HEK293 (cell line): ENCODE data around the gene CRIM1.
A peak's percentile ranks its signal among the peaks of the same experiment; 100 is the strongest.

ENCODE experiments used
- BCL11B ChIP-seq: fragments of 450-650 bp; formaldehyde crosslinking; IDR thresholded peaks from 2 replicates; pipeline ENCODE4 v1.5.1; 2016; ENCODE audit warnings: low read depth, missing biosample characterization, missing genetic modification characterization
- GLI2 ChIP-seq: fragments of 450-650 bp; formaldehyde crosslinking; IDR thresholded peaks from 2 replicates; pipeline ENCODE4; 2017; ENCODE audit warnings: missing biosample characterization, missing genetic modification characterization, low read depth, borderline replicate concordance
- HOXC10 ChIP-seq: sonication (generic); formaldehyde crosslinking; IDR thresholded peaks from 2 replicates; pipeline ENCODE4 v1.8.1; 2023; ENCODE audit warnings: mild to moderate bottlenecking, missing genetic modification reagents
- IKZF3 ChIP-seq: fragments of 450-650 bp; IDR thresholded peaks from 2 replicates; pipeline ENCODE4 v1.5.0; 2018; ENCODE audit warnings: missing biosample characterization, mild to moderate bottlenecking, missing genetic modification characterization, moderate library complexity
- SP2 ChIP-seq: fragments of 450-650 bp; formaldehyde crosslinking; IDR thresholded peaks from 2 replicates; pipeline ENCODE4 v1.5.1; 2016; ENCODE audit warnings: missing biosample characterization, missing genetic modification characterization
- TRIM28 ChIP-seq: IDR thresholded peaks from 2 replicates; pipeline ENCODE4 v1.6.1; 2011; ENCODE audit warnings: low read length, control low read depth, borderline replicate concordance
- ZFP69B ChIP-seq: fragments of 450-650 bp; formaldehyde crosslinking; IDR thresholded peaks from 2 replicates; pipeline ENCODE4 v1.5.1; 2016; ENCODE audit warnings: missing biosample characterization, missing genetic modification characterization
- ZNF132 ChIP-seq: fragments of 450-650 bp; formaldehyde crosslinking; IDR thresholded peaks from 2 replicates; pipeline ENCODE4 v1.5.1; 2017; ENCODE audit warnings: missing biosample characterization, missing genetic modification characterization, borderline replicate concordance
- ZNF24 ChIP-seq: fragments of 450-650 bp; formaldehyde crosslinking; IDR thresholded peaks from 2 replicates; pipeline ENCODE4 v1.5.1; 2016; ENCODE audit warnings: missing biosample characterization, missing genetic modification characterization
- ZNF311 ChIP-seq: fragments of 450-650 bp; formaldehyde crosslinking; IDR thresholded peaks from 2 replicates; pipeline ENCODE4 v1.5.1; 2017; ENCODE audit warnings: missing biosample characterization, missing genetic modification characterization, borderline replicate concordance
- ZNF366 ChIP-seq: fragments of 450-650 bp; formaldehyde crosslinking; conservative IDR thresholded peaks from 2 replicates; pipeline ENCODE4 v1.5.1; 2016; ENCODE audit warnings: missing biosample characterization, missing genetic modification characterization
- ZNF426 ChIP-seq: fragments of 450-650 bp; formaldehyde crosslinking; IDR thresholded peaks from 2 replicates; pipeline ENCODE4 v1.5.1; 2017; ENCODE audit warnings: missing biosample characterization, missing genetic modification characterization, mild to moderate bottlenecking, inconsistent platforms, moderate library complexity
- ZNF785 ChIP-seq: fragments of 450-650 bp; formaldehyde crosslinking; IDR thresholded peaks from 2 replicates; pipeline ENCODE4 v1.5.1; 2016; ENCODE audit warnings: missing biosample characterization, missing genetic modification characterization
- ZSCAN16 ChIP-seq: fragments of 450-650 bp; formaldehyde crosslinking; IDR thresholded peaks from 2 replicates; pipeline ENCODE4 v1.5.1; 2016; ENCODE audit warnings: missing biosample characterization, missing genetic modification characterization
- TF ChIP-seq, protein P1 (sequence below): fragments of 450-650 bp; formaldehyde crosslinking; IDR thresholded peaks from 2 replicates; pipeline ENCODE4 v1.5.1; 2016; ENCODE audit warnings: missing biosample characterization, missing genetic modification characterization, borderline replicate concordance
- TF ChIP-seq, protein P2 (sequence below): fragments of 450-650 bp; formaldehyde crosslinking; IDR thresholded peaks from 2 replicates; pipeline ENCODE4 v1.5.1; 2017; ENCODE audit warnings: missing biosample characterization, missing genetic modification characterization
- TF ChIP-seq, protein P3 (sequence below): fragments of 450-650 bp; formaldehyde crosslinking; IDR thresholded peaks from 2 replicates; pipeline ENCODE4 v1.5.1; 2016; ENCODE audit warnings: missing biosample characterization, missing genetic modification characterization
- TF ChIP-seq, protein P4 (sequence below): fragments of 450-650 bp; formaldehyde crosslinking; IDR thresholded peaks from 2 replicates; pipeline ENCODE4 v1.5.1; 2016; ENCODE audit warnings: missing biosample characterization, missing genetic modification characterization
- TF ChIP-seq, protein P5 (sequence below): fragments of 450-650 bp; formaldehyde crosslinking; IDR thresholded peaks from 2 replicates; pipeline ENCODE4 v1.5.1; 2016; ENCODE audit warnings: missing biosample characterization, missing genetic modification characterization
- TF ChIP-seq, protein P6 (sequence below): fragments of 450-650 bp; formaldehyde crosslinking; IDR thresholded peaks from 2 replicates; pipeline ENCODE4 v1.5.1; 2016; ENCODE audit warnings: missing biosample characterization, missing genetic modification characterization
- TF ChIP-seq, protein P7 (sequence below): fragments of 450-650 bp; formaldehyde crosslinking; IDR thresholded peaks from 2 replicates; pipeline ENCODE4 v1.5.1; 2016; ENCODE audit warnings: missing biosample characterization, missing genetic modification characterization

CRIM1 gene

DNA sequence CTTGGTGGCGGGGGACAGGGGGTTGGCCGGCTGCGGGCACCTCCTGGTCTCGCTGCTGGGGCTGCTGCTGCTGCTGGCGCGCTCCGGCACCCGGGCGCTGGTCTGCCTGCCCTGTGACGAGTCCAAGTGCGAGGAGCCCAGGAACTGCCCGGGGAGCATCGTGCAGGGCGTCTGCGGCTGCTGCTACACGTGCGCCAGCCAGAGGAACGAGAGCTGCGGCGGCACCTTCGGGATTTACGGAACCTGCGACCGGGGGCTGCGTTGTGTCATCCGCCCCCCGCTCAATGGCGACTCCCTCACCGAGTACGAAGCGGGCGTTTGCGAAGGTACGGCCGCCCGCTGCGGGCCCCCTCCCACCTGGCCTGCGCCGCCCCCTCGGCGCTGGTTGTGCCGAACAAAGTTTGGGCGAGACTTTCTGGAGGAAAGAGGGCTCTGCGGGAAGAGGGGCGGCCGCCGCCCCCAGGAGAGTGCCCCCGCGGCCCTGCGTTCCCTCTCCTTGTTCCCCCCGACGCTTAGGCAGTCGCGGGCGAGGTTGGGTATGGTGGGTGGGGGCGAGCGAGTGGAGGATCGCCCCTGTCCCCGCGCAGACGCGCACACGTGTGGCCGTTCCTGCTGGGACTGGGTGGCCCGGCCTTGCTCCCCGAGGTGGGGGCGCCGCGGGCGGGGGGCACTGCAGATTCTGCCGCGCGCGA, 866 bp downstream of the CRIM1 start (continued):
- TF ChIP-seq, protein P1, sequence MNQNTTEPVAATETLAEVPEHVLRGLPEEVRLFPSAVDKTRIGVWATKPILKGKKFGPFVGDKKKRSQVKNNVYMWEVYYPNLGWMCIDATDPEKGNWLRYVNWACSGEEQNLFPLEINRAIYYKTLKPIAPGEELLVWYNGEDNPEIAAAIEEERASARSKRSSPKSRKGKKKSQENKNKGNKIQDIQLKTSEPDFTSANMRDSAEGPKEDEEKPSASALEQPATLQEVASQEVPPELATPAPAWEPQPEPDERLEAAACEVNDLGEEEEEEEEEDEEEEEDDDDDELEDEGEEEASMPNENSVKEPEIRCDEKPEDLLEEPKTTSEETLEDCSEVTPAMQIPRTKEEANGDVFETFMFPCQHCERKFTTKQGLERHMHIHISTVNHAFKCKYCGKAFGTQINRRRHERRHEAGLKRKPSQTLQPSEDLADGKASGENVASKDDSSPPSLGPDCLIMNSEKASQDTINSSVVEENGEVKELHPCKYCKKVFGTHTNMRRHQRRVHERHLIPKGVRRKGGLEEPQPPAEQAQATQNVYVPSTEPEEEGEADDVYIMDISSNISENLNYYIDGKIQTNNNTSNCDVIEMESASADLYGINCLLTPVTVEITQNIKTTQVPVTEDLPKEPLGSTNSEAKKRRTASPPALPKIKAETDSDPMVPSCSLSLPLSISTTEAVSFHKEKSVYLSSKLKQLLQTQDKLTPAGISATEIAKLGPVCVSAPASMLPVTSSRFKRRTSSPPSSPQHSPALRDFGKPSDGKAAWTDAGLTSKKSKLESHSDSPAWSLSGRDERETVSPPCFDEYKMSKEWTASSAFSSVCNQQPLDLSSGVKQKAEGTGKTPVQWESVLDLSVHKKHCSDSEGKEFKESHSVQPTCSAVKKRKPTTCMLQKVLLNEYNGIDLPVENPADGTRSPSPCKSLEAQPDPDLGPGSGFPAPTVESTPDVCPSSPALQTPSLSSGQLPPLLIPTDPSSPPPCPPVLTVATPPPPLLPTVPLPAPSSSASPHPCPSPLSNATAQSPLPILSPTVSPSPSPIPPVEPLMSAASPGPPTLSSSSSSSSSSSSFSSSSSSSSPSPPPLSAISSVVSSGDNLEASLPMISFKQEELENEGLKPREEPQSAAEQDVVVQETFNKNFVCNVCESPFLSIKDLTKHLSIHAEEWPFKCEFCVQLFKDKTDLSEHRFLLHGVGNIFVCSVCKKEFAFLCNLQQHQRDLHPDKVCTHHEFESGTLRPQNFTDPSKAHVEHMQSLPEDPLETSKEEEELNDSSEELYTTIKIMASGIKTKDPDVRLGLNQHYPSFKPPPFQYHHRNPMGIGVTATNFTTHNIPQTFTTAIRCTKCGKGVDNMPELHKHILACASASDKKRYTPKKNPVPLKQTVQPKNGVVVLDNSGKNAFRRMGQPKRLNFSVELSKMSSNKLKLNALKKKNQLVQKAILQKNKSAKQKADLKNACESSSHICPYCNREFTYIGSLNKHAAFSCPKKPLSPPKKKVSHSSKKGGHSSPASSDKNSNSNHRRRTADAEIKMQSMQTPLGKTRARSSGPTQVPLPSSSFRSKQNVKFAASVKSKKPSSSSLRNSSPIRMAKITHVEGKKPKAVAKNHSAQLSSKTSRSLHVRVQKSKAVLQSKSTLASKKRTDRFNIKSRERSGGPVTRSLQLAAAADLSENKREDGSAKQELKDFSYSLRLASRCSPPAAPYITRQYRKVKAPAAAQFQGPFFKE (tag by site-specific recombination) = no peak
- TF ChIP-seq HOXC10 (CRISPR knock-in tag) = no peak
- no peak for TF ChIP-seq TRIM28
- no peak for TF ChIP-seq ZNF132 (tag by site-specific recombination)
- no peak for TF ChIP-seq ZNF785 (tag by site-specific recombination)
- TF ChIP-seq ZSCAN16 (tag by site-specific recombination) = no peak
- TF ChIP-seq IKZF3 = no peak
- no peak for TF ChIP-seq GLI2 (tag by site-specific recombination)
- no peak for TF ChIP-seq ZNF366 (tag by site-specific recombination)
- TF ChIP-seq, protein P2, sequence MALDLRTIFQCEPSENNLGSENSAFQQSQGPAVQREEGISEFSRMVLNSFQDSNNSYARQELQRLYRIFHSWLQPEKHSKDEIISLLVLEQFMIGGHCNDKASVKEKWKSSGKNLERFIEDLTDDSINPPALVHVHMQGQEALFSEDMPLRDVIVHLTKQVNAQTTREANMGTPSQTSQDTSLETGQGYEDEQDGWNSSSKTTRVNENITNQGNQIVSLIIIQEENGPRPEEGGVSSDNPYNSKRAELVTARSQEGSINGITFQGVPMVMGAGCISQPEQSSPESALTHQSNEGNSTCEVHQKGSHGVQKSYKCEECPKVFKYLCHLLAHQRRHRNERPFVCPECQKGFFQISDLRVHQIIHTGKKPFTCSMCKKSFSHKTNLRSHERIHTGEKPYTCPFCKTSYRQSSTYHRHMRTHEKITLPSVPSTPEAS (tag by site-specific recombination) = no peak
- TF ChIP-seq, protein P3, sequence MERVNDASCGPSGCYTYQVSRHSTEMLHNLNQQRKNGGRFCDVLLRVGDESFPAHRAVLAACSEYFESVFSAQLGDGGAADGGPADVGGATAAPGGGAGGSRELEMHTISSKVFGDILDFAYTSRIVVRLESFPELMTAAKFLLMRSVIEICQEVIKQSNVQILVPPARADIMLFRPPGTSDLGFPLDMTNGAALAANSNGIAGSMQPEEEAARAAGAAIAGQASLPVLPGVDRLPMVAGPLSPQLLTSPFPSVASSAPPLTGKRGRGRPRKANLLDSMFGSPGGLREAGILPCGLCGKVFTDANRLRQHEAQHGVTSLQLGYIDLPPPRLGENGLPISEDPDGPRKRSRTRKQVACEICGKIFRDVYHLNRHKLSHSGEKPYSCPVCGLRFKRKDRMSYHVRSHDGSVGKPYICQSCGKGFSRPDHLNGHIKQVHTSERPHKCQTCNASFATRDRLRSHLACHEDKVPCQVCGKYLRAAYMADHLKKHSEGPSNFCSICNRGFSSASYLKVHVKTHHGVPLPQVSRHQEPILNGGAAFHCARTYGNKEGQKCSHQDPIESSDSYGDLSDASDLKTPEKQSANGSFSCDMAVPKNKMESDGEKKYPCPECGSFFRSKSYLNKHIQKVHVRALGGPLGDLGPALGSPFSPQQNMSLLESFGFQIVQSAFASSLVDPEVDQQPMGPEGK (tag by site-specific recombination) = peak; percentile 86
- no peak for TF ChIP-seq ZFP69B (tag by site-specific recombination)
- no peak for TF ChIP-seq ZNF311 (tag by site-specific recombination)
- TF ChIP-seq, protein P4, sequence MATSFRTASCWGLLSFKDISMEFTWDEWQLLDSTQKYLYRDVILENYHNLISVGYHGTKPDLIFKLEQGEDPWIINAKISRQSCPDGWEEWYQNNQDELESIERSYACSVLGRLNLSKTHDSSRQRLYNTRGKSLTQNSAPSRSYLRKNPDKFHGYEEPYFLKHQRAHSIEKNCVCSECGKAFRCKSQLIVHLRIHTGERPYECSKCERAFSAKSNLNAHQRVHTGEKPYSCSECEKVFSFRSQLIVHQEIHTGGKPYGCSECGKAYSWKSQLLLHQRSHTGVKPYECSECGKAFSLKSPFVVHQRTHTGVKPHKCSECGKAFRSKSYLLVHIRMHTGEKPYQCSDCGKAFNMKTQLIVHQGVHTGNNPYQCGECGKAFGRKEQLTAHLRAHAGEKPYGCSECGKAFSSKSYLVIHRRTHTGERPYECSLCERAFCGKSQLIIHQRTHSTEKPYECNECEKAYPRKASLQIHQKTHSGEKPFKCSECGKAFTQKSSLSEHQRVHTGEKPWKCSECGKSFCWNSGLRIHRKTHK (tag by site-specific recombination) = no peak
- TF ChIP-seq, protein P5, sequence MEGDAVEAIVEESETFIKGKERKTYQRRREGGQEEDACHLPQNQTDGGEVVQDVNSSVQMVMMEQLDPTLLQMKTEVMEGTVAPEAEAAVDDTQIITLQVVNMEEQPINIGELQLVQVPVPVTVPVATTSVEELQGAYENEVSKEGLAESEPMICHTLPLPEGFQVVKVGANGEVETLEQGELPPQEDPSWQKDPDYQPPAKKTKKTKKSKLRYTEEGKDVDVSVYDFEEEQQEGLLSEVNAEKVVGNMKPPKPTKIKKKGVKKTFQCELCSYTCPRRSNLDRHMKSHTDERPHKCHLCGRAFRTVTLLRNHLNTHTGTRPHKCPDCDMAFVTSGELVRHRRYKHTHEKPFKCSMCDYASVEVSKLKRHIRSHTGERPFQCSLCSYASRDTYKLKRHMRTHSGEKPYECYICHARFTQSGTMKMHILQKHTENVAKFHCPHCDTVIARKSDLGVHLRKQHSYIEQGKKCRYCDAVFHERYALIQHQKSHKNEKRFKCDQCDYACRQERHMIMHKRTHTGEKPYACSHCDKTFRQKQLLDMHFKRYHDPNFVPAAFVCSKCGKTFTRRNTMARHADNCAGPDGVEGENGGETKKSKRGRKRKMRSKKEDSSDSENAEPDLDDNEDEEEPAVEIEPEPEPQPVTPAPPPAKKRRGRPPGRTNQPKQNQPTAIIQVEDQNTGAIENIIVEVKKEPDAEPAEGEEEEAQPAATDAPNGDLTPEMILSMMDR (tag by site-specific recombination) = no peak
- TF ChIP-seq, protein P6, sequence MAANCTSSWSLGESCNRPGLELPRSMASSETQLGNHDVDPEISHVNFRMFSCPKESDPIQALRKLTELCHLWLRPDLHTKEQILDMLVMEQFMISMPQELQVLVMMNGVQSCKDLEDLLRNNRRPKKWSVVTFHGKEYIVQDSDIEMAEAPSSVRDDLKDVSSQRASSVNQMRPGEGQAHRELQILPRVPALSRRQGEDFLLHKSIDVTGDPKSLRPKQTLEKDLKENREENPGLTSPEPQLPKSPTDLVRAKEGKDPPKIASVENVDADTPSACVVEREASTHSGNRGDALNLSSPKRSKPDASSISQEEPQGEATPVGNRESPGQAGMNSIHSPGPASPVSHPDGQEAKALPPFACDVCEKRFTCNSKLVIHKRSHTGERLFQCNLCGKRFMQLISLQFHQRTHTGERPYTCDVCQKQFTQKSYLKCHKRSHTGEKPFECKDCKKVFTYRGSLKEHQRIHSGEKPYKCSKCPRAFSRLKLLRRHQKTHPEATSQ = no peak
- no peak for TF ChIP-seq ZNF426 (tag by site-specific recombination)
- no peak for TF ChIP-seq BCL11B (tag by site-specific recombination)
- TF ChIP-seq SP2 (tag by site-specific recombination) = peak; percentile 48
- TF ChIP-seq, protein P7, sequence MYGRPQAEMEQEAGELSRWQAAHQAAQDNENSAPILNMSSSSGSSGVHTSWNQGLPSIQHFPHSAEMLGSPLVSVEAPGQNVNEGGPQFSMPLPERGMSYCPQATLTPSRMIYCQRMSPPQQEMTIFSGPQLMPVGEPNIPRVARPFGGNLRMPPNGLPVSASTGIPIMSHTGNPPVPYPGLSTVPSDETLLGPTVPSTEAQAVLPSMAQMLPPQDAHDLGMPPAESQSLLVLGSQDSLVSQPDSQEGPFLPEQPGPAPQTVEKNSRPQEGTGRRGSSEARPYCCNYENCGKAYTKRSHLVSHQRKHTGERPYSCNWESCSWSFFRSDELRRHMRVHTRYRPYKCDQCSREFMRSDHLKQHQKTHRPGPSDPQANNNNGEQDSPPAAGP (tag by site-specific recombination) = no peak
- no peak for TF ChIP-seq ZNF24 (tag by site-specific recombination)
